GM12875 (cell line): ENCODE data around the gene THY1.

Experiments used
- H3K4me3 ChIP-seq: one replicate; pipeline ENCODE4 v1.5.1; 2011; ENCODE audit warnings: low read depth, low read length, control low read depth
- CTCF ChIP-seq: IDR thresholded peaks from 2 replicates; pipeline ENCODE4 v1.5.1; 2011; ENCODE audit warnings: low read depth, mild to moderate bottlenecking, control low read depth, inconsistent platforms, low read length, moderate library complexity, borderline replicate concordance; ENCODE audit not compliant: insufficient read depth

Gene THY1

DNA sequence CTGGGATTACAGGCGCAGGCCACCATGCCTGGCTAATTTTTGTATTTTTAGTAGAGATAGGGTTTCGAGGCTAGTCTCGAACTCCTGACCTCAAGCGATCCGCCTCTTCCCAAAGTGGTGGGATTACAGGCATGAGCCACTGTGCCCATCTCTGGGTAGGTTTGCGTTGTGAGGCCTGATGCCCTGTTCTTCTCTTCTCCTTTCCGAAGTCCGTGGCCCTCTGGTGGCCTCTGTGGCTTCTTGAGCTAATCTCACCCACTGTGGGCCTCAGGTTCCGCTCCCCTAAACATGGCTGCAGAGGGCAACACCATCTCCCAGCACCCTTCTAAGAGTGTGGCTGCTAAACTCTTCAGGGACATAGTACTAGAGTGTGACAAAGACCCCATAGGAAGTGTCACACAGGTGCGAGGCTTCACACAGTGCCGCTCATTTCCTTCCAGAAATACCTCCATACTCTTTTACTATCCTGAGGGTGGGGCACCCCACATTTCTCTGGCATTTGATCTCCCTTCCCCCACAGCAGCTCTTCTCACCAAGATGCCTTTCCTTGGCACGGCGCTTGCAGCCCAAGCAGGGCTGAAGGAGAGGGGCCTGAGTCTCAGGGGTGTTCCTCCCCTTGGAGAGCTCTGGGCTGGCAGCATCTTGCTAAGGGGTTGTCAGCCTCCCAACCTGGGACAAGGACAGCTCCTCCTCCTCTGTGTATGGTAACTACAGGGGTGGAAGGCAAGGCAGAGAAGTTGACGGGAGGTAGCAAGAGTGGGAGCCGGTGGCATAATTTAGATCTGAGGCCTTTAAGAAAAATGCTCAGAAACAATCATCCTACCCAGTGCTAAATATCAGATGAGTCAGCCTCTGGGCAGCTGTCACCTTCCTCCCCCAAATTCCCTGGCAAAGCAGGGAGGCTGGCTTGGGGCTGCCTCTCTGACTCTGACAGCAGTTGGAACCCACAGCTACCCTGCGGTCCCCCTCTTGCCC is 6.1 kb downstream of the THY1 start:
- no peak overlapping the region for H3K4me3 ChIP-seq
- no peak for TF ChIP-seq CTCF

DNA sequence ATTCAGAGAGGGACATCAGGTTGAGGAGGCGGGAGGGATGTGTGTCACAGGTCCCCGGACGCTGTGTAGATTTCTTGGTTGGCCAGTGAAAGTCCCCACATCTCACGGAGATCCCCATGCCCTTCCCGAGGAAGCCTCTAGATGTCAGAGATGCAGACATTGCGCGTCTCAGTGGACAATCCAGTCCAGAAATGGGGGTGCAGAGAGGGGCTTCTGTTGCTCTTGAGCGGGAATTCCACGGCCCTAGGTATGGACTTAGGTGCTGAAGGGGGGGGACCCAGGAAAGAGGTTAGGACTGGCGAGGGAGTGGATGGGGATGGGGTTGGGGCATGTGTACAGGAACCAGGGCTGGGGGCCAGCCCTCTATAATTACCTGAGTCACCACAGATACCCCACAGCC is 7.0 kb downstream of the THY1 start:
- TF ChIP-seq CTCF: no peak
- no peak overlapping the region for H3K4me3 ChIP-seq

DNA sequence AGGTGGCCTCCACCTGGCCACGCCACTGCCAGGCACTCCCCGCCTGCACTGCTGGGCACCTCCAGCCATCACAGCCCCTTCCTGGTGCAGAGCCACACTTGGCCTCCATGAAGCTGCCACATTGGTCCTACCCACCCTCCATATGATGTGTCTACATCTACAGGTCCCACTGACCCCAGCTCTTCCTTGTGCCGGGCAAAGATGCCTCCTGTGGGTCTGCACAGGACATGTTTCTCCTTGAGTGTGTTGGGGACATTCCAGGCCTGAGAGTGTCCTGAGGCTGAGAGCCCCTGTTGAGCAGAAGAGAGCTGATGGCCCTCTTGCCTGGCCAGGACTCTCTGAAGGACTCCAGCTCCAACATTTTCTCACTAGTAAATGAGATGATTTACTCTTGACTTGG is 7.5 kb downstream of the THY1 start:
- no peak for TF ChIP-seq CTCF
- H3K4me3 ChIP-seq: no peak overlapping the region

DNA sequence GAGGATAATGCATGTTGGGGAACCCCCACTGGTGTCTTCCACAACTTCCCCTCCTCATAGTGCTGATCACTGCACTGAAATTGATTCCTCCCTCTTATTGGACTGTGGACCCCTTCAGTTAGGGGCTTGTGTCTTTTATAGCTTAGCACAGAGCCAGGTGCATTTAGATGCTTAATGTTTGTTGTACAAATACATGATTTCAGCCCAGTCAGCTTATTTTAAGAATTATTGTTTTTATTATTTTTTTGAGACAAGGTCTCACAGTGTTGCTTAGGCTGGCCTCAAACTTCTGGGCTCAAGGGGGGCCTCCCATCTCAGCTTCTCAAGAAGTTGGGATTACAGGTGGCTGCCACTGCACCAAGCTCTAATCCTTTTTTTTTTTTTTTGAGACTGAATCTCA is 8.2 kb downstream of the THY1 start:
- no peak overlapping the region for H3K4me3 ChIP-seq
- TF ChIP-seq CTCF: no peak

- no peak overlapping the region for H3K4me3 ChIP-seq
- no peak for TF ChIP-seq CTCF
Measured at GRCh38 chr11:119414321-119414720, 8.7 kb downstream of the THY1 start.

GRCh38 chr11:119412072-119412471 is 10.9 kb downstream of the THY1 start:
- no peak overlapping the region for H3K4me3 ChIP-seq
- no peak for TF ChIP-seq CTCF

DNA sequence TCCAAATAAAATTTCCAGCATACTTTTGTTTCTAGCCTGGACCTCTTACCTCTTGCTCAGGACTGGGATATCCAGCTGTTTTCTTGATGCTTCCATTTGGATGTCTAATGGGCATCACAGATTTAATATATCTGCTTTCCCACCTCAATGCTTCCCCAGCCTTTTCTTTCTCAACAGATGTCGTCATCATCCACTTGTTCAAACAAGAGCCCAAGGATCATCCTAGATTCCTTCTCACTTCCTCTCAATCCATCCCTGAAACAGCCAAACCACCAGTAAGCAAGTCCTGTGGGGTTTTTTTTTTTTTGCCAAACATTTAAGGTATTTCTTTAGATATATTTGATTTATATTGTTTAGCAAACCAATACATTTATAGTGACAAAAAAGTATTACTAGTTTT is 12.5 kb downstream of the THY1 start:
- TF ChIP-seq CTCF: no peak
- no peak overlapping the region for H3K4me3 ChIP-seq
